A673 (cell line): ENCODE measurements around the gene FAM229A. TPM values are rescaled to one million over a fixed set of nuclear protein-coding genes. Genes with fewer than 3 reads are reported as not detected.

Source experiments
- BruUV-seq: library from RNA; stranded (reverse); fragments of 400-500 nt; replicated peaks from 2 replicates; lab custom pipeline; 2021; lab: Mats Ljungman, UMichigan
- CTCF ChIA-PET: fragments of 300-600 bp; sonication (Branson Sonifier 250); formaldehyde crosslinking; loops from one replicate; lab custom pipeline; 2022; ENCODE audit warnings: antibody characterized with exemption; lab: Charles Lee
- POLR2A ChIA-PET: fragments of 300-600 bp; sonication (Branson Sonifier 250); formaldehyde crosslinking; loops from one replicate; lab custom pipeline; 2022; ENCODE audit warnings: antibody characterized with exemption; ENCODE audit not compliant: low non-redundant PET; lab: Charles Lee
- DNase-seq: peaks from one replicate; pipeline ENCODE4 v3.0.0-alpha.2; 2015; ENCODE audit warnings: low spot score
- H3K27ac ChIP-seq: fragments of 200-600 bp; sonication (generic); 2 replicates; pipeline ENCODE4 v1.5.1; 2016; ENCODE audit warnings: mixed run types, low read depth, mild to moderate bottlenecking, mixed read lengths, antibody characterized with exemption, low read length; ENCODE audit not compliant: poor library complexity, severe bottlenecking
- H3K27me3 ChIP-seq: fragments of 200-600 bp; sonication (generic); replicated peaks from 2 replicates; pipeline ENCODE4 v1.6.1; 2017; ENCODE audit warnings: mixed run types, low read depth, mild to moderate bottlenecking, mixed read lengths, antibody characterized with exemption, low read length; ENCODE audit not compliant: insufficient read depth, poor library complexity
- H3K36me3 ChIP-seq: fragments of 200-600 bp; sonication (generic); 2 replicates; pipeline ENCODE4 v1.6.1; 2016; ENCODE audit warnings: mixed run types, mild to moderate bottlenecking, mixed read lengths, antibody characterized with exemption, low read length; ENCODE audit not compliant: insufficient read depth, poor library complexity, severe bottlenecking
- H3K4me1 ChIP-seq: fragments of 200-600 bp; sonication (generic); 2 replicates; pipeline ENCODE4 v1.6.1; 2017; ENCODE audit warnings: mixed run types, mild to moderate bottlenecking, mixed read lengths, antibody characterized with exemption, low read length; ENCODE audit not compliant: insufficient read depth, poor library complexity, severe bottlenecking
- H3K4me3 ChIP-seq: fragments of 200-600 bp; sonication (generic); 2 replicates; pipeline ENCODE4 v1.5.1; 2016; ENCODE audit warnings: low read depth, mixed run types, mild to moderate bottlenecking, mixed read lengths, low read length; ENCODE audit not compliant: poor library complexity, severe bottlenecking
- H3K9me3 ChIP-seq: fragments of 200-600 bp; sonication (generic); 2 replicates; pipeline ENCODE4 v1.6.1; 2016; ENCODE audit warnings: mixed run types, low read depth, mild to moderate bottlenecking, mixed read lengths, antibody characterized with exemption, low read length; ENCODE audit not compliant: poor library complexity, severe bottlenecking
- EZH2 ChIP-seq: fragments of 200-600 bp; sonication (generic); IDR thresholded peaks from 2 replicates; pipeline ENCODE4 v1.6.1; 2017; ENCODE audit warnings: borderline replicate concordance, low read depth, mild to moderate bottlenecking, mixed read lengths, antibody characterized with exemption, low read length; ENCODE audit not compliant: poor library complexity, severe bottlenecking
- intact Hi-C: fragments of 100-400 bp; cut with micrococcal nuclease; formaldehyde crosslinking; loops from one replicate; pipeline ENCODE4 v1.10.0; 2022; ENCODE audit not compliant: unreplicated experiment
- total RNA-seq: library from RNA; stranded (reverse); gene quantifications from 2 replicates; pipeline ENCODE4 v1.2.3, GENCODE V29; 2021
- TF ChIP-seq, protein P1 (sequence below): fragments of 300-800, 200-600 bp; sonication (generic); conservative IDR thresholded peaks from 2 replicates; pipeline ENCODE4 v1.5.1; 2017; ENCODE audit warnings: low read depth, mild to moderate bottlenecking, antibody characterized with exemption, low read length, moderate library complexity, mixed read lengths

The FAM229A gene
- total RNA-seq, 1 experiment from 2014 or later: 4.7 TPM

- no TSS peak for BruUV-seq
- Histone ChIP-seq H3K27me3 (no peaks in the 10 kb centered on the region), H3K9me3 (no peaks in the 10 kb centered on the region), H3K4me3 (no peak overlapping the region), H3K4me1 (peaks cover 15% of the 10 kb centered on the region), H3K36me3 (peaks cover 15% of the 10 kb centered on the region), H3K27ac (no peak overlapping the region)
- CTCF ChIA-PET: no interaction called here
- POLR2A ChIA-PET: no interaction called here
- intact Hi-C loops: loop anchor here (5.0 to 10.0 kb wide), 2 partner anchors 54 to 113 kb away; partner anchors contain the start of genes BSDC1, EIF3I and TMEM234
- no peak for DNase-seq
- no peak for TF ChIP-seq EZH2
- TF ChIP-seq, protein P1, sequence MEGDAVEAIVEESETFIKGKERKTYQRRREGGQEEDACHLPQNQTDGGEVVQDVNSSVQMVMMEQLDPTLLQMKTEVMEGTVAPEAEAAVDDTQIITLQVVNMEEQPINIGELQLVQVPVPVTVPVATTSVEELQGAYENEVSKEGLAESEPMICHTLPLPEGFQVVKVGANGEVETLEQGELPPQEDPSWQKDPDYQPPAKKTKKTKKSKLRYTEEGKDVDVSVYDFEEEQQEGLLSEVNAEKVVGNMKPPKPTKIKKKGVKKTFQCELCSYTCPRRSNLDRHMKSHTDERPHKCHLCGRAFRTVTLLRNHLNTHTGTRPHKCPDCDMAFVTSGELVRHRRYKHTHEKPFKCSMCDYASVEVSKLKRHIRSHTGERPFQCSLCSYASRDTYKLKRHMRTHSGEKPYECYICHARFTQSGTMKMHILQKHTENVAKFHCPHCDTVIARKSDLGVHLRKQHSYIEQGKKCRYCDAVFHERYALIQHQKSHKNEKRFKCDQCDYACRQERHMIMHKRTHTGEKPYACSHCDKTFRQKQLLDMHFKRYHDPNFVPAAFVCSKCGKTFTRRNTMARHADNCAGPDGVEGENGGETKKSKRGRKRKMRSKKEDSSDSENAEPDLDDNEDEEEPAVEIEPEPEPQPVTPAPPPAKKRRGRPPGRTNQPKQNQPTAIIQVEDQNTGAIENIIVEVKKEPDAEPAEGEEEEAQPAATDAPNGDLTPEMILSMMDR: no peak
Measured at GRCh38 chr1:32337855-32338636, 24.2 kb downstream of the FAM229A start.

GRCh38 chr1:32336963-32337675, 25.2 kb downstream of the FAM229A start:
- ChIA-PET CTCF (no interaction called here), POLR2A (no interaction called here)
- BruUV-seq: no TSS peak
- Histone ChIP-seq H3K9me3 (no peaks in the 10 kb centered on the region), H3K4me3 (no peak overlapping the region), H3K27ac (no peak overlapping the region), H3K27me3 (no peaks in the 10 kb centered on the region), H3K36me3 (peaks cover 24% of the 10 kb centered on the region), H3K4me1 (peaks cover 15% of the 10 kb centered on the region)
- TF ChIP-seq, protein P1: no peak
- no peak for TF ChIP-seq EZH2
- intact Hi-C loops: loop anchor here (5.0 to 10.0 kb wide), 2 partner anchors 55 to 112 kb away; partner anchors contain the start of genes BSDC1, EIF3I and TMEM234
- peak; percentile 45 for DNase-seq

DNA sequence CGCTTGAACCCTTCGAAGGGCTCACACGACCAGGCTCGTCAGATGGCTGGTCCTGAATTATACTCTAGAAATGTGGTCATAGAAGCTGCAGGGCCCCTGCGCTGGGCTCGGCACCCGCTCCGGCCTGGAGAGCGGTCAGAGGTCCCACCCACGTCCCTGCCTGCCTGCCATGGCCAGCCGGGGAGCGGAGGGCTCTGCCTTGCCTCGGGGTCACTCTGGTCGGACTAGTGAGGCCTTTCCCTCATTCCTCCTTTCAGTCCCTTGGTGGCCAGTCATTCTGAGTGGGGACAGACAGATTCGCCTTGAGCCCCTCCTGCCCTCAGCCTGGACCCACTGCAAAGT, 25.7 kb downstream of the FAM229A start:
- CTCF ChIA-PET: interaction anchor here (0.5 to 0.9 kb wide), 3 partner anchors 14 to 136 kb away, joined by 3 to 7 read pairs (median 3); partner anchors contain the start of genes CCDC28B and HDAC1
- intact Hi-C loops: loop anchor here (5.0 to 10.0 kb wide), 2 partner anchors 56 to 112 kb away; partner anchors contain the start of genes BSDC1, EIF3I and TMEM234
- no peak for DNase-seq
- Histone ChIP-seq H3K36me3 (peaks cover 30% of the 10 kb centered on the region), H3K4me1 (peaks cover 15% of the 10 kb centered on the region), H3K27me3 (no peaks in the 10 kb centered on the region), H3K9me3 (no peaks in the 10 kb centered on the region), H3K4me3 (peak overlapping the region; percentile 99), H3K27ac (no peak overlapping the region)
- POLR2A ChIA-PET: interaction anchor here (0.7 kb wide), 1 partner anchor 58 kb away, joined by 4 read pairs; the partner anchor contains the start of gene BSDC1
- TF ChIP-seq EZH2: no peak
- TF ChIP-seq, protein P1: no peak
- BruUV-seq: no TSS peak
